ENCODE measurements around the gene NFASC. TPM values are rescaled to one million over a fixed set of nuclear protein-coding genes. Genes with fewer than 3 reads are reported as not detected.

NFASC gene
- total and polyA plus RNA-seq, 2 donors from 2014 or later, result 23.2 to 29.9 TPM

- no peaks in the 10 kb centered on the region for H3K36me3 ChIP-seq (ENCODE audit: control insufficient read depth in 2 of 3, insufficient read depth in 3 of 3, low read length in 3 of 3)
- intact Hi-C loops (cut with DNase I), result no loop called here
- no peak for TF ChIP-seq CTCF (IDR thresholded peaks at IDR 0.05; ENCODE audit: borderline replicate concordance, extremely low read depth, insufficient read depth)
- H3K9me3 ChIP-seq (ENCODE audit: control insufficient read depth in 2 of 3, insufficient read depth in 1 of 3, low read length in 3 of 3), result no peaks in the 10 kb centered on the region
- DNase-seq, result peak in 1 of 5 donors; percentile 30
- peaks cover 0 to 3% (median 0%) of the 10 kb centered on the region in 3 donors for H3K4me1 ChIP-seq (ENCODE audit: control insufficient read depth in 2 of 3, insufficient read depth in 2 of 3, low read depth in 1 of 3, low read length in 3 of 3)
- no peak overlapping the region for H3K27ac ChIP-seq (ENCODE audit: low read depth in 2 of 2, low read length in 2 of 2)
- H3K27me3 ChIP-seq (ENCODE audit: control insufficient read depth, insufficient read depth, low read length), result no peaks in the 10 kb centered on the region
- no peak for FAIRE-seq
- no peak overlapping the region for H3K9ac ChIP-seq (ENCODE audit: low read length in 3 of 3)
- H3K4me3 ChIP-seq (ENCODE audit: low read length in 3 of 3), result no peak overlapping the region
These were observed 12.3 kb upstream of the NFASC start for GRCh38 chr1:204858363-204858821.

- Histone ChIP-seq H3K36me3 (ENCODE audit: control insufficient read depth in 2 of 3, insufficient read depth in 3 of 3, low read length in 3 of 3) (no peaks in the 10 kb centered on the region), H3K27me3 (ENCODE audit: control insufficient read depth, insufficient read depth, low read length) (no peaks in the 10 kb centered on the region), H3K27ac (ENCODE audit: low read depth in 2 of 2, low read length in 2 of 2) (no peak overlapping the region), H3K4me1 (ENCODE audit: control insufficient read depth in 2 of 3, insufficient read depth in 2 of 3, low read depth in 1 of 3, low read length in 3 of 3) (peaks cover 0 to 3% (median 0%) of the 10 kb centered on the region in 3 donors), H3K9me3 (ENCODE audit: control insufficient read depth in 2 of 3, insufficient read depth in 1 of 3, low read length in 3 of 3) (no peaks in the 10 kb centered on the region), H3K4me3 (ENCODE audit: low read length in 3 of 3) (no peak overlapping the region), H3K9ac (ENCODE audit: low read length in 3 of 3) (no peak overlapping the region)
- DNase-seq, result no peak
- intact Hi-C loops (cut with DNase I), result no loop called here
- no peak for TF ChIP-seq CTCF (IDR thresholded peaks at IDR 0.05; ENCODE audit: borderline replicate concordance, extremely low read depth, insufficient read depth)
- no peak for FAIRE-seq
These were observed 10.8 kb upstream of the NFASC start for GRCh38 chr1:204859861-204860267.

GRCh38 chr1:204863024-204863423 lies 7.6 kb upstream of the NFASC start:
- Histone ChIP-seq H3K27me3 (ENCODE audit: control insufficient read depth, insufficient read depth, low read length) (no peaks in the 10 kb centered on the region), H3K4me1 (ENCODE audit: control insufficient read depth in 2 of 3, insufficient read depth in 2 of 3, low read depth in 1 of 3, low read length in 3 of 3) (peaks cover 0 to 6% (median 5%) of the 10 kb centered on the region in 3 donors), H3K27ac (ENCODE audit: low read depth in 2 of 2, low read length in 2 of 2) (no peak overlapping the region), H3K9me3 (ENCODE audit: control insufficient read depth in 2 of 3, insufficient read depth in 1 of 3, low read length in 3 of 3) (no peaks in the 10 kb centered on the region), H3K4me3 (ENCODE audit: low read length in 3 of 3) (no peak overlapping the region), H3K9ac (ENCODE audit: low read length in 3 of 3) (no peak overlapping the region), H3K36me3 (ENCODE audit: control insufficient read depth in 2 of 3, insufficient read depth in 3 of 3, low read length in 3 of 3) (no peaks in the 10 kb centered on the region)
- no peak for TF ChIP-seq CTCF (IDR thresholded peaks at IDR 0.05; ENCODE audit: borderline replicate concordance, extremely low read depth, insufficient read depth)
- intact Hi-C loops (cut with DNase I), result no loop called here
- FAIRE-seq (no peak), DNase-seq (peak in 1 of 5 donors; percentile 5)

GRCh38 chr1:204863730-204864129 lies 6.9 kb upstream of the NFASC start:
- H3K36me3 ChIP-seq (ENCODE audit: control insufficient read depth in 2 of 3, insufficient read depth in 3 of 3, low read length in 3 of 3), result no peaks in the 10 kb centered on the region
- no peak for DNase-seq
- no peaks in the 10 kb centered on the region for H3K27me3 ChIP-seq (ENCODE audit: control insufficient read depth, insufficient read depth, low read length)
- peaks cover 0 to 12% (median 3%) of the 10 kb centered on the region in 3 donors for H3K4me1 ChIP-seq (ENCODE audit: control insufficient read depth in 2 of 3, insufficient read depth in 2 of 3, low read depth in 1 of 3, low read length in 3 of 3)
- FAIRE-seq, result no peak
- H3K9me3 ChIP-seq (ENCODE audit: control insufficient read depth in 2 of 3, insufficient read depth in 1 of 3, low read length in 3 of 3), result no peaks in the 10 kb centered on the region
- intact Hi-C loops (cut with DNase I), result no loop called here
- no peak overlapping the region for H3K4me3 ChIP-seq (ENCODE audit: low read length in 3 of 3)
- no peak overlapping the region for H3K27ac ChIP-seq (ENCODE audit: low read depth in 2 of 2, low read length in 2 of 2)
- no peak overlapping the region for H3K9ac ChIP-seq (ENCODE audit: low read length in 3 of 3)
- TF ChIP-seq CTCF (IDR thresholded peaks at IDR 0.05; ENCODE audit: borderline replicate concordance, extremely low read depth, insufficient read depth), result no peak

All from kidney (tissue), 14 donors.